Endothelial cell of umbilical vein (primary cell): ENCODE measurements around the gene DYNLT2. TPM values are rescaled to one million over a fixed set of nuclear protein-coding genes. Genes with fewer than 3 reads are reported as not detected.

Experiments
- BruUV-seq: library from RNA; stranded (reverse); fragments of 400-500 nt; replicated peaks from 2 replicates; lab custom pipeline; 2021; lab: Mats Ljungman, UMichigan
- CTCF ChIA-PET: fragments of 300-600, 350-600 bp; sonication (Branson Sonifier 250); formaldehyde crosslinking; loops from one replicate; lab custom pipeline; 2021; ENCODE audit warnings: antibody characterized with exemption, inconsistent platforms; lab: Charles Lee
- POLR2A ChIA-PET: fragments of 300-600, 350-600 bp; sonication (Branson Sonifier 250); formaldehyde crosslinking; loops from one replicate; lab custom pipeline; 2021; ENCODE audit warnings: antibody characterized with exemption, inconsistent platforms; lab: Charles Lee
- DNase-seq: peaks from one replicate; pipeline ENCODE4 v3.0.0-alpha.2; 2011; ENCODE audit warnings: low read depth, low spot score
- FAIRE-seq: peaks from 2 replicates; lab custom pipeline; 2011; peaks lifted over from hg19 to GRCh38; lab: Jason Lieb, UNC
- H2AFZ ChIP-seq: 2 replicates; pipeline ENCODE4 v1.6.0; 2012; ENCODE audit warnings: low read depth, low read length, control low read depth, inconsistent platforms
- H3K27ac ChIP-seq: 2 replicates; pipeline ENCODE4 v1.5.1; 2011; ENCODE audit warnings: low read depth, mild to moderate bottlenecking, control low read depth, low read length, moderate library complexity; ENCODE audit not compliant: insufficient read depth
- H3K27me3 ChIP-seq, 2 experiments: 2 replicates each; pipeline versions ENCODE4 v1.6.0 to v1.6.1; 2011; ENCODE audit warnings: low read length in 2 of 2, mixed read lengths in 1 of 2; ENCODE audit not compliant: control insufficient read depth in 2 of 2, insufficient read depth in 2 of 2
- H3K36me3 ChIP-seq, 2 experiments: 2 replicates in 1 of 2; 3 replicates in 1 of 2; pipeline ENCODE4 v1.5.1; 2011; ENCODE audit warnings: low read length in 2 of 2, mild to moderate bottlenecking in 1 of 2, moderate library complexity in 1 of 2; ENCODE audit not compliant: control insufficient read depth in 2 of 2, insufficient read depth in 2 of 2; ENCODE audit errors: extremely low read depth in 1 of 2
- H3K4me1 ChIP-seq: 3 replicates; pipeline ENCODE4 v1.5.1; 2011; ENCODE audit warnings: mild to moderate bottlenecking, low read length; ENCODE audit not compliant: control insufficient read depth, insufficient read depth; ENCODE audit errors: extremely low read depth
- H3K4me2 ChIP-seq: 2 replicates; pipeline ENCODE4 v1.6.1; 2011; ENCODE audit warnings: low read length, control low read depth, mixed read lengths; ENCODE audit not compliant: insufficient read depth
- H3K4me3 ChIP-seq, 3 experiments: fragments of 200-600 bp in 1 of 3; sonication (generic), shearing (Covaris generic) in 1 of 3; replicated peaks in 1 of 3; 2 replicates each; pipeline ENCODE4 v1.5.1; 2011 to 2016; ENCODE audit warnings: control low read depth in 3 of 3, low read length in 3 of 3, mild to moderate bottlenecking in 2 of 3, inconsistent platforms in 1 of 3, low read depth in 1 of 3, moderate library complexity in 1 of 3; ENCODE audit not compliant: insufficient read depth in 1 of 3
- H3K79me2 ChIP-seq: 2 replicates; pipeline ENCODE4 v1.6.0; 2012; ENCODE audit warnings: low read length, inconsistent platforms; ENCODE audit not compliant: control insufficient read depth, insufficient read depth
- H3K9ac ChIP-seq: replicated peaks from 2 replicates; pipeline ENCODE3; 2011; ENCODE audit warnings: low read length, control low read depth; ENCODE audit not compliant: insufficient read depth; ENCODE audit errors: extremely low read depth
- H3K9me1 ChIP-seq: replicated peaks from 3 replicates; pipeline ENCODE4 v1.6.0; 2011; ENCODE audit warnings: mild to moderate bottlenecking, low read length; ENCODE audit not compliant: control insufficient read depth, insufficient read depth; ENCODE audit errors: extremely low read depth
- H3K9me3 ChIP-seq: replicated peaks from 2 replicates; pipeline ENCODE4 v1.5.1; 2012; ENCODE audit warnings: low read length, inconsistent platforms; ENCODE audit not compliant: control insufficient read depth, insufficient read depth
- H4K20me1 ChIP-seq: replicated peaks from 2 replicates; pipeline ENCODE3; 2011; ENCODE audit warnings: mild to moderate bottlenecking, low read length; ENCODE audit not compliant: control insufficient read depth, insufficient read depth; ENCODE audit errors: extremely low read depth
- EZH2 ChIP-seq: IDR thresholded peaks from 2 replicates; pipeline ENCODE4 v1.6.1; 2012; ENCODE audit warnings: borderline replicate concordance, low read depth, mild to moderate bottlenecking, moderate library complexity, low read length, inconsistent platforms; ENCODE audit not compliant: severe bottlenecking
- FOS ChIP-seq: IDR thresholded peaks from 2 replicates; pipeline ENCODE4 v1.6.1; 2011; ENCODE audit warnings: mild to moderate bottlenecking, low read length, moderate library complexity, borderline replicate concordance; ENCODE audit not compliant: insufficient read depth
- GATA2 ChIP-seq: IDR thresholded peaks from 2 replicates; pipeline ENCODE4 v1.7.0; 2011; ENCODE audit warnings: low read depth, mild to moderate bottlenecking, moderate library complexity, mixed read lengths, low read length; ENCODE audit not compliant: insufficient read length, insufficient read depth
- JUN ChIP-seq: IDR thresholded peaks from 2 replicates; pipeline ENCODE4 v1.6.1; 2011; ENCODE audit warnings: borderline replicate concordance, low read depth; ENCODE audit not compliant: insufficient read length, insufficient read depth
- MYC ChIP-seq: IDR thresholded peaks from one replicate; pipeline ENCODE4 v1.6.1; 2011; ENCODE audit warnings: mild to moderate bottlenecking, low read depth, low read length
- POLR2A ChIP-seq: IDR thresholded peaks from 2 replicates; pipeline ENCODE4 v1.6.1; 2012; ENCODE audit warnings: low read depth, mild to moderate bottlenecking, control low read depth, low read length
- POLR2AphosphoS5 ChIP-seq: IDR thresholded peaks from 2 replicates; pipeline ENCODE4 v1.6.1; 2012; ENCODE audit warnings: low read depth, mild to moderate bottlenecking, control low read depth, low read length, moderate library complexity; ENCODE audit not compliant: insufficient read depth
- dilution Hi-C: fragments of 300-500 bp; cut with MboI; formaldehyde crosslinking; loops from one replicate; pipeline ENCODE4 v1.15.0; 2019; ENCODE audit warnings: low sequenced_read_pairs; ENCODE audit not compliant: extremely low pct_ligation_motif_present
- intact Hi-C: fragments of 100-400 bp; cut with micrococcal nuclease; formaldehyde crosslinking; loops from one replicate; pipeline ENCODE4 v1.10.0; 2022
- polyA plus RNA-seq, 4 experiments: library from polyadenylated mRNA; depleted of rRNA in 3 of 4; stranded (reverse) in 3 of 4; unstranded in 1 of 4; fragments of >200 nt; gene quantifications; 2 replicates each; pipeline versions ENCODE4 v1.2.1 to v1.2.3, GENCODE V29; 2011 to 2012; ENCODE audit warnings: missing spikeins in 1 of 4
- total RNA-seq: library from RNA; stranded (reverse); gene quantifications from 2 replicates; pipeline ENCODE4 v1.2.3, GENCODE V29; 2021
- TF ChIP-seq, protein P1 (sequence below), 2 donors: IDR thresholded peaks; 1 replicate in 1 of 2; 2 replicates in 1 of 2; pipeline ENCODE4 v1.5.1; 2011; ENCODE audit warnings: low read length in 2 of 2, mild to moderate bottlenecking in 2 of 2, moderate library complexity in 2 of 2, control low read depth in 1 of 2, inconsistent platforms in 1 of 2, low read depth in 1 of 2; ENCODE audit not compliant: insufficient read depth in 1 of 2; ENCODE audit errors: extremely low read depth in 1 of 2
- TF ChIP-seq, protein P2 (sequence below): IDR thresholded peaks from 2 replicates; pipeline ENCODE4 v1.6.1; 2011; ENCODE audit not compliant: insufficient read depth, insufficient read length

The DYNLT2 gene
- total and polyA plus RNA-seq, 2 donors (not counting 3 experiments of a cell fraction or from before 2014, with no cell fraction given) = 0.39 to 0.88 TPM

DNA sequence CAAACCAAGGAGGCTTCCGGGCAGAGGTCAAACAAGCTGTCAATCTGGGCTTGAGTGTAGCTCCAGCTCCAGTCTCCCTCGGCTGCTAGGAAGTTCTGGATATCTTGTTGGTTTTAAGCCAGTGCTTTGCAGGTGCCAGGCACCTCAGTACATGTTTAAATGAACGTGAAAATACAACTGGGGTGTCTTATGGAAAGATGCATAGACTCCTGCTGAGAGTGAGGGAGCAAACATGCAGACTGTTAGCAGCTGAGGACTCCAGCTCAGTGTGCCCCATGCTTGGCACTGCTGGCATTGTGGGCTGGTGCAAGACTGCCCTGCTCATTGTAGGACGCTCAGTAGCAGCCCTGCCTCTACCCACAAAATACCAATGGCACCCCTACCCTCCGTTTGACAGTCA lies 28.5 kb upstream of the DYNLT2 start:
- H3K27ac ChIP-seq = no peak overlapping the region
- ChIA-PET POLR2A (no interaction called here), CTCF (interaction anchor here (1.9 kb wide), 1 partner anchor 10 kb away, joined by 8 read pairs; no protein-coding TSS in a partner anchor)
- FAIRE-seq (no peak), DNase-seq (no peak)
- BruUV-seq = no TSS peak
- H4K20me1 ChIP-seq = no peaks in the 10 kb centered on the region
- no peaks in the 10 kb centered on the region for H3K27me3 ChIP-seq
- no peaks in the 10 kb centered on the region for H3K9me3 ChIP-seq
- H3K36me3 ChIP-seq = peaks cover 0 to 5% of the 10 kb centered on the region in 2 experiments
- no peak overlapping the region for H3K4me2 ChIP-seq
- dilution Hi-C loops = no loop called here
- TF ChIP-seq FOS (no peak), POLR2AphosphoS5 (no peak), GATA2 (no peak), POLR2A (no peak), JUN (no peak), MYC (no peak), EZH2 (no peak)
- TF ChIP-seq, protein P1, sequence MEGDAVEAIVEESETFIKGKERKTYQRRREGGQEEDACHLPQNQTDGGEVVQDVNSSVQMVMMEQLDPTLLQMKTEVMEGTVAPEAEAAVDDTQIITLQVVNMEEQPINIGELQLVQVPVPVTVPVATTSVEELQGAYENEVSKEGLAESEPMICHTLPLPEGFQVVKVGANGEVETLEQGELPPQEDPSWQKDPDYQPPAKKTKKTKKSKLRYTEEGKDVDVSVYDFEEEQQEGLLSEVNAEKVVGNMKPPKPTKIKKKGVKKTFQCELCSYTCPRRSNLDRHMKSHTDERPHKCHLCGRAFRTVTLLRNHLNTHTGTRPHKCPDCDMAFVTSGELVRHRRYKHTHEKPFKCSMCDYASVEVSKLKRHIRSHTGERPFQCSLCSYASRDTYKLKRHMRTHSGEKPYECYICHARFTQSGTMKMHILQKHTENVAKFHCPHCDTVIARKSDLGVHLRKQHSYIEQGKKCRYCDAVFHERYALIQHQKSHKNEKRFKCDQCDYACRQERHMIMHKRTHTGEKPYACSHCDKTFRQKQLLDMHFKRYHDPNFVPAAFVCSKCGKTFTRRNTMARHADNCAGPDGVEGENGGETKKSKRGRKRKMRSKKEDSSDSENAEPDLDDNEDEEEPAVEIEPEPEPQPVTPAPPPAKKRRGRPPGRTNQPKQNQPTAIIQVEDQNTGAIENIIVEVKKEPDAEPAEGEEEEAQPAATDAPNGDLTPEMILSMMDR (IDR thresholded peaks at IDR 0.05; ENCODE audit: extremely low read depth in 1 of 2, insufficient read depth in 1 of 2, low read depth in 1 of 2, low read length in 2 of 2) = no peak
- TF ChIP-seq, protein P2, sequence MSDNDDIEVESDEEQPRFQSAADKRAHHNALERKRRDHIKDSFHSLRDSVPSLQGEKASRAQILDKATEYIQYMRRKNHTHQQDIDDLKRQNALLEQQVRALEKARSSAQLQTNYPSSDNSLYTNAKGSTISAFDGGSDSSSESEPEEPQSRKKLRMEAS = no peak
- H3K4me1 ChIP-seq = peaks cover 10% of the 10 kb centered on the region
- no peaks in the 10 kb centered on the region for H3K9me1 ChIP-seq
- H2AFZ ChIP-seq = no peak overlapping the region
- H3K9ac ChIP-seq = no peak overlapping the region
- no peaks in the 10 kb centered on the region for H3K79me2 ChIP-seq
- intact Hi-C loops = no loop called here
- H3K4me3 ChIP-seq = no peak overlapping the region
